DLD1 (cell line): Measurements from ENCODE around the gene FAM98C.
"Not testable (repeated sequence)": the region's sequence is repeated elsewhere in the genome, so short reads cannot be mapped to it uniquely, and the experiment has no call there.

Experiments used
- in situ Hi-C: cut with HindIII; loops from 2 replicates; pipeline ENCODE4 v1.10.0; 2017; ENCODE audit warnings: low sequenced_read_pairs

FAM98C gene

DNA sequence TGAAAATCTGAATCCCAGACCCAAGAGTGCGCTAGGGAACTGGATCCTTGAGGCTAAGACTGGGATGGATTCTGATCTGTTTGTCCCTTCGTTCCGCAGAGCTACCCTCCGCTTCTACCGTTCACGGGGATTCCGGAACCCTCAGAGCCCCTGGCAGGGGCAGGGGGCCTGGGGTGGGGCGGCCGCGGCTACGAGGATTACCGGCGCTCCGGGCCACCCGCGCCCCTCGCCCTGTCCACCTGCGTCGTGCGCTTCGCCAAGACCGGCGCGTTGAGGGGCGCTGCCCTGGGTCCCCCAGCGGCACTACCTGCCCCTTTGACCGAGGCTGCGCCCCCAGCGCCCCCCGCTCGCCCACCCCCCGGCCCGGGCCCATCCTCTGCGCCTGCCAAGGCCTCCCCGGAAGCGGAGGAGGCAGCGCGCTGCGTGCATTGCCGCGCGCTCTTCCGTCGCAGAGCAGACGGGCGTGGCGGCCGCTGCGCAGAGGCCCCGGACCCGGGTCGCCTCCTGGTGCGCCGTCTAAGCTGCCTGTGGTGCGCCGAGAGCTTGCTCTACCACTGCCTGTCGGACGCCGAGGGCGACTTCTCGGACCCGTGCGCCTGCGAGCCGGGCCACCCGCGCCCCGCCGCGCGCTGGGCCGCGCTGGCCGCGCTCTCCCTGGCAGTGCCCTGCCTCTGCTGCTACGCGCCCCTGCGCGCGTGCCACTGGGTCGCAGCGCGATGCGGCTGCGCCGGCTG is 7.3 kb upstream of the FAM98C start:
- in situ Hi-C loops: no loop called here

DNA sequence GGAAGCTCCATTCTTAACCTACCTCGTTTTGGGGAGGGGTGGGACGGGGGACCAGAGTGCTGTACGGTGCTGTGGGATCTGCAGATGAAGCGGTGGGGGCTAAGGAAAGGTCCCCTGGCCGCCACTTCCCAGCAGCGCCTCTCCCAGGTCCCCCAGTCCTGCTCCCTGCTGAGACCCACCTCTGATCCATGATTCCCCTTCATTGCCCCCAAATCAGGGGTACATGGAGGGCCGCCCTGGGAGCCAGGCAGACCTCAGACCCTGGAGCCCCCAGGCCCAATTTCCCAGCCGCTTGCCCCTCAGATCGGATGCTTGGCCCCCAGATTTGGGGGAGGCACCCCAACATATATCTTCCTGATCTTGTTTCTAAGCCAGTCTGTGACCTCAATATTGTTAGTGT is 3.8 kb upstream of the FAM98C start:
- in situ Hi-C loops: no loop called here

DNA sequence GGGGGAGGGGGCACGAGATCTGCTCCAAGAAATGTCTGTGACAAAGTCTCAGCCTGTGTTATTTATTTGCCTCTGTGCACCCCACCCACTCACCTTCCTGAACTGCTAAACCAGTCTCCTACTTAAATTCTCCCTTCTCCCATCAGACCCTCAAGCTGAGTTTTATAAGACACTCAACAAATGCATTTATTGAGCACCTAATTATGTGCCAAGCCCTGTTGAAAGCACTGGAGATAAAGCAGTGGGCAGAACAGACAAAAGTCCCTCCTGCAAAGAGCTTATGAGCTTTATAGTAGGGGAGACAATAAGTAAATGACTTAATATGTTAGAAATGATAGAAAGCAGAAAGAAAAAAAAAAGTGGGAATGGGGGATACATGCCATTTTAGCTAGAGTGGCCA is 3.4 kb upstream of the FAM98C start:
- in situ Hi-C loops: no loop called here

DNA sequence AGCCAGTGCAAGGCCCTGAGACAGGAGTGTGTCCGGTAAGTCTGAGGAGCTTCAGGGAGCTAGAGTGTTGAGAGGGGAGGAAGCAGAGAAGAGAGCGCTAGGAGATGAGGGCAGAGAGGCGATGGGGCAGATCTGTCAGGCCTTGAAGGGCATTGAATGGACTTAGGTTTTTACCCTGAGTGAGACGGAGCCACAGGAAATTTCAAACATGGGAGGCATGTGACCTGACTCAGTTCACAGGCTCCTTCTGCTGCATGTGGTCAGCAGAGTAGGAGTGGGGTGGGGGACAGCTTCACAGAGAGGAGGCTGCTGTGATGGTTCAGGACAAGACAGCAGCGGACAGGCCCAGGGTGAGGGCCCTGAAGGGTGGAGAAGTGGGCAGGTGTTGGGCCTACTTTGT is 2.5 kb upstream of the FAM98C start:
- in situ Hi-C loops: no loop called here

DNA sequence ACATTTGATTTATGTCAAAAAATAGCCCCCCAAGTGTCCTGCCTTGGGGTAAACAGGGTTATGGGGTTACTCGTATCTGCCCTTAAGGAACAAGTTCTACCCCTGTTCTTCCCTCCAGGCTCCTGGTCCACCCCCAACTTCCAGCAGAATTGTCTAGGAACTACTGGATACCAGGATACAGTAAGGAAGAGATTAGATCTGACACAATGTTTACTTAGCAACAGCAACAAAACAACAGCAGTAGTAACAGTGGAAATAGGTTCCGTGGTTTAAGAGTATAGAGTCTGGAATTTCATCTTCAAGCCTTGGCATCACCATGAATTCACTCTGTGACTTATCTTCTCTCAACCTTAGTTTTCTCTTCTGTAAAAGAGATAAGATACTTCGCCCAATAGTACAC is 1.7 kb upstream of the FAM98C start:
- in situ Hi-C loops: no loop called here

DNA sequence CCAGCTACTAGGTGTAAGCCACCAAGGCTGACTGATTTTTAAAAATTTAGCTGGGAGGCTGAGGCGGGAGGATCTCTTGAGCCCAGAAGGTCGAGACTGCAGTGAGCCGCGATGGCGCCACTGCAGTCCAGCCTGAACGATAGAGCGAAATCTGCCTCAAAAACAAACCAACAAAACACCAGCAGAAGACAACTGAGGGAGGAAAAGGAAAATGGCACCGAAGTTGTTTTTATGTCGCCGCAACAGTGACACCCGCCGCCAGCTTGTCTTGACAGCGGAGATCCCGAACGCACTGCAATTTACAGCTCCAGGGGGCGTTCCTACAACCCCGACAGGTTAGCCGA is 298 bp upstream of the FAM98C start:
- in situ Hi-C loops: no loop called here

DNA sequence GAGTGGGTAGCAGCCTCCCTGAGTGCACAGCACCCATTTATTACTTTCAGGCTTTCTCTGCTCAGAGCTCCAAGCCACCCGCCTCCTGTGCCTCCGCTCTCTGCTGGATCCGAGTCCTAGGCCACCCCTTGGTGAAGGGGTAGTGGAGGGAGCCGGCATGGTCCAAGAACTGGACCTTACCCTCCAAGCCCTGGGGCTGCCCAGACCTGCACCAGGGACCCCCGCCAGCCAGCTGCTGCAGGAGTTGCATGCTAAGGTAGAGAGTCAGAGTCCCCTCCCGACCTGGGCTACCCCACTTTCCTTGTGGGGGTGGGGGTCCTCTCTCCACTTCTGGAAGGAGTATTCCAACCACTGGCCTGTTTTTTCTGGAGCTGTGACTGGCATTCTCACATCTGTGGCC is 2.0 kb downstream of the FAM98C start:
- in situ Hi-C loops: no loop called here

DNA sequence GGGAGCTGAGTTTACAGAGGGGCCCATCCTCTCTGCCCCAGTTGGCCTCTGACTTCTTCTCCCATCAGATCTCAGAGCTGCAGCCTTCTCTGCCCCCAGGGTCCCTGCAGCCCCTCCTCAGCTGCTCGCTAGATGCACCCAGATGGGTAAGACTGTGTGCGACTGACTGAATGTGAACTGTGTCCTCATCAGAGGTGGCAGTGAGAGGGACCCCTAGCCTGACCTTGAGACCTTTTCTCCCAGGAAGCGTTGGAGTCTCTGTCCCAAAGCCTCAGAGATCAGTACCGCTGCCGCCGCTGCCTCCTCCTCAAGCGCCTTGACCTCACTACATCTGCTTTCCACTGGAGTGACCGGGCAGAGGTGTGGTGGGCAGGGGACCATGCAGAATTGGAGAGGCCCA is 2.4 kb downstream of the FAM98C start:
- in situ Hi-C loops: no loop called here

DNA sequence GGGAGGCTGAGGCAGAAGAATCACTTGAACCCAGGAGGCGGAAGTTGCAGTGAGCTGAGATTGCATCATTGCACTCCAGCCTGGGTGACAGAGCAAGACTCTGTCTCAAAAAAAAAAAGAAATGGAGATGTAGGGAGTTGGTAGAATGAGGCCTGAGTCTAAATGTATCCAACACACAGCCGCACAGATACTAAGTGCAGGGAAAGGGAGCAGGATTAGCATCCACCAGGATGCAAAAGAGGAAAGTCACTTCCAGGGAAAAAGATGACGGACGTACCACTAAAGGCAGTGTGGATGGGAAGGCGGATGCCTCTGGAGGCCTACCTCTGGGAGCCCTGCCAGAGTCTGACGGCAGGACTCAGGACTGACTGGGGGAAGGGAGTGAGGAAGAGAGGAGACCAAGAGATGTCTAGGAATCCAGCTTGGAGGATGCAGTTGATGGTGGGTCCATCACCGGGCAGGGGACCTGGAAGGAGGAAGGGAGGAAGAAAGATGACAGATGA is 6.8 kb downstream of the FAM98C start:
- in situ Hi-C loops: no loop called here

DNA sequence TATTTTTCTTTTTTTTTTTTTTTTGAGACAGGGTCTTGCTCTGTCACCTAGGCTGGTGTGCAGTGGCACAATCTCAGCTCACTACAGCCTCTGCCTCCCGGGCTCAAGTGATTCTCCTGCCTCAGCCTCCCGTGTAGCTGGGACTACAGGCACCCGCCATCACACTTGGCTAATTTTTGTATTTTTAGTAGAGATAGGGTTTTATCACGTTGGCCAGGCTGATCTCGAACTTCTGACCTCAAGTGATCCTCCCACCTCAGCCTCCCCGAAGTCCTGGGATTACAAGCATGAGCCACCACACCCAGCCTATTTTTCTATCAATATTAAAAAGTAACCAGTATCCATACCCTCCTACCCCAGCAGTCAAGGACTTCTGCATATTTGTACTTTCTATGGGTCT is 7.5 kb downstream of the FAM98C start:
- in situ Hi-C loops: not testable (repeated sequence)

DNA sequence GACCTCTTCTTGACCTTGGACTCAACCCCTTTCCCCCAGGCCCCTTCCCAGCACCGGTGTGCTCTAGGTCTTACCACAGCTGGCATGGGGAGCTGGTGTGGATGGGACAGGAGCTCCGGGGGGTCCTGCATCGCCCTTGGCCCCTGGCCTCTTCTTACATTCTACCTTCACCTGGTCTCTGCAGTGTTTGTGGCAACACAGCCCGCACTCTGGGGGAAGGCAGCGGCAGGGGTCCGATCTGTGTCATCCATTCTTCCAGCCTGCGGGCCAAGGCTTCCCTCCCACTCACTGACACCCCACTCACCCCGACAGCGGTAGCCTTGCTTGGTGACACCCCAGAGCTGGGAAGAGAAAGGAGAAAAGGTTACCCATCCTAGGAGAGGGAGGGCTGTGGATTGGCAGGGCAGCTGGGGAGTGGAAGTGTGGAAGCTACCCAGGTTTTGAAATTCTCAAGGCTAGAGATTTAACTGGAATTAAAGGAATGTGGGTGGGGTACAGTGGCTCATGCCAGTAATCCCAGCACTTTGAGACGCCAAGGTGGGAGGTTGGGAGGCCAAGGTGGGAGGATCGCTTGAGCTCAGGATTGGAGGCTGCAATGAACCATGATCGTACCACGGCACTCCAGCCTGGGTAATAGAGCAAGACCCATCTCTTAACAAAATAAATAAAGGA is 8.3 kb downstream of the FAM98C start:
- in situ Hi-C loops: no loop called here

DNA sequence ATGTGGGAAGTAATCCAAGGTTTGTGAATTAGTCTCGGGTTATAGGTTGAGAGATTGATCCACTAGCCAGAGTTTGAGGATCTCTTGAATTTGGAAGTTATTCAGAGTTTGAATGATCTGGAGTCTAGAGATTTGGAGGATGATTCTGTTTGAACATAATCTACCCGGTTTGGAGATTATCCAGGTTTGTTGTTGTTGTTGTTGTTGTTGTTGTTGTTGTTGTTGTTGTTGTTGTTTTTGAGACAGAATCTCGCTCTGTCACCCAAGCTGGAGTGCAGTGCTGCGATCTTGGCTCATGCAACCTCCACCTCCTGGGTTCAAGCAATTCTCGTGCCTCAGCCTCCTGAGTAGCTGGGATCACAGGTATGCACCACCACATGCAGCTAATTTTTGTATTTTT is 9.0 kb downstream of the FAM98C start:
- in situ Hi-C loops: not testable (repeated sequence)

DNA sequence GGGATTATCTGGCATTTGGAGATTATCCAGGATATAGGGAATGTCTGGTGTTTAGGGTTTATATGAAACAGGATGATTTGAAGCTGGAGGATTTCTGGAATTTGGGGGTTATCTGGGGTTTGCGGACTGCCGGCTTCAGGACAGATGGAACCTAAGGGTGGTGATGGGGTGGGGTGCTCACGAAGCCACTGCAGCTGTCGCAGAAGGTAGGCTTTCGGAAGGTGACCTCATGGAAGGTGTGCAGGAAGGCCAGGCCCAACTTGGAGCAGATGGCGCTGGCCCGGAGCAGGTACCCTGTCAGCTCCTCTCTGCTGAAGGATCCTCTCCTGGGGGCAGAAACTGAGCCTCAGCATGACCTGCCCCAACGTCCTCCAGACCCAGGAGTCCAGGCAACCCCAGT is 9.6 kb downstream of the FAM98C start:
- in situ Hi-C loops: no loop called here

DNA sequence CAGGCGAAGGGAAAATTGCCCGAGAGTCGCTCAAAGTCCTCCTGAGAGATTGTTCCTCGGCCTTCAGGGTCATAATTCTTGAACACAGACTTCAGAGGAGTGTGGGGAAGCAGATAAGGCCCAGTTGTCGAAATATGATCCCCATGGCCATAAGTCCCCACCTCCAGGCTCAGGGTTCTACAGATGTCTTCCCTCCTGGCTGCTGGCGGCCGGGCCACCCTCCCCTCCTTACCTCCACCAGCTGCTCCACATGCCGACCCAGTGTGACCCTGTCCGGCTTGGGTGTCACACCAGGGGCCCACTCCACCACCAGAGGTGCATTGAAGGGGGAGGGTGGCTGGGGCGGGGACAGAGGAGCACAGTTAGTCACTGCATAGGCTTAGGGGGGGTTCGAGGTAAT is 10.1 kb downstream of the FAM98C start:
- in situ Hi-C loops: no loop called here

DNA sequence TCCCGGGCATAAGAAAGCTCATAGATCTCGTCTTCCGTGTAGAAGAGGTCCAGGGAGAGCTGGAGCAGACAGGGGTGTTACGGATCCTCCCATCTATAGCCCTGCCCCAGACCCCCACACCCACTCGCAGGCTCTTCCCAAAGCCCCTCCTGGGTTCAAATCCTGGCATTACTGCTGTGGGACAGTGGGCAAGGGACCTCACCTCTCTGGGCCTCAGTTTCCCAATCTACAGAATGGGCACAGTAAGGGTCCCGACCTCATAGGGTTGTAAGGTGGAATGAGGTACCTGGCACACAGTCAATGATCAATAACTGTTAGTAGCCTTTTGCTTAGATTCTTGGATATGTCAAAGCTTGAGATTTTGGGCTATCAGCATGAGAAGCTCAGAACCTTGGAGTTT is 10.5 kb downstream of the FAM98C start:
- in situ Hi-C loops: no loop called here

DNA sequence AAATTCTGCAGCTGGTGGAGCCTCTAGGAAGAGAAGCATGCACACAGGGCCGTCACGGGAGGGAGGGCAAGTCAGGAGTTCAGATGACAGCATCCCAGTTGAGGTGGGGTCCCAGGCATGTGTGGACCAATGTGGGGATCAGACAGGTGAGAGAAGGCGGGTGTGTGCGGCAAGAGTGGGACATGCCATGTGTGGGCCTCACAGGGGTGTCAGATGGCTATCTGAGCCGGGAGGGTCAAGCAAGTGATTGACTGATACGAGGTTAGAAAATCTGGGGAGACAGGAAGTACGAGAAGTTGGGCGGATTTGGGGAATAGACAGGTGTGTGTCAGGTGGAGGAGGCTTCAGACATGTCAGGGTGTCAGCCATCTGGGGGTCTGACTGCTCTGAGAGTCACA is 14.3 kb downstream of the FAM98C start:
- in situ Hi-C loops: no loop called here

DNA sequence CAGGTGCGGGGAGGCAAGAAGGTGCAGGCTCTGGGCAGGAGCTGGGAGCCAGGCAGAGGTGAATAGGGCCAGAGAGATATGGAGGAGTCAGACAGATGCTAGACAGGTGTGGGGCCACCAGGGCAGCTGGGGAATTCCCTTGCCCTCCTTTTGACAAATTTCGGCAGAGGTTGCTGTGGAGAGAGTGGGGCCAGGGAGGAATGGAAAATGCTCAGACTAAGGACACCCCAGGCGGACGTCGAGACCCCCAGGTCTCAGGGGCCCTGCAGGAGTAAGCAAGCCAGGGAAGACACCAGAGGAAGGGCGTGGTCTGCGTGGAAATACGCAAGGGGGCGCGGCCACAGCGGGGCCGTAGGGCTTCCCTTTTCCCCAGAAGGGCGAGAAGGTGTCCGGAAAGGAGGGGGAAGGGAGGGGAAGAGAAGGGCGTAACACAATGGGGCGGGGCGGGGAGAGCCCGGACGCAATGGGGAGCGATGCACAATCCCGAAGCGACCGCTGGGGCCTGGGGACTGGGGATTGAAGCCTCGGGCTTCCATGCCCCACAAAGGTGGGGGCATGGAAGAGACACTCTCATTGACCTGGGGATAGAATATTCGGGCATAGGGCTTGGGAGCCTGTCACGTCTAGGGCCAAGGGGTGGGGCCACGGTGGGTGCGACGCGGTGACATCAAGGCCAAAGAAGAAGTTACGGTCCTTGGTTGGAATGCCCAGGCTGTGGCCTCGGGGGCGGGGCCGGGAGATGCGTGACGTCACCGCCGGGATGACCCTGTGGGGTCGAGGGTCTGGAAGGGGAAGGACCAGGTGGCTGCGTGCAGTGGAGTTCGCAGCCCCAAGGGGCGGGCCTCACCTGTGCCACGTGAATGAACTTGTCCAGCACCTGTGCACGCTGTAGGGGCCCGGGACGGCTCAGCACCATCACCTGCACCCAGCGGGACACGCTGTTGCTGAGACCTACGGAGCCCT is 14.9 kb downstream of the FAM98C start:
- in situ Hi-C loops: no loop called here

DNA sequence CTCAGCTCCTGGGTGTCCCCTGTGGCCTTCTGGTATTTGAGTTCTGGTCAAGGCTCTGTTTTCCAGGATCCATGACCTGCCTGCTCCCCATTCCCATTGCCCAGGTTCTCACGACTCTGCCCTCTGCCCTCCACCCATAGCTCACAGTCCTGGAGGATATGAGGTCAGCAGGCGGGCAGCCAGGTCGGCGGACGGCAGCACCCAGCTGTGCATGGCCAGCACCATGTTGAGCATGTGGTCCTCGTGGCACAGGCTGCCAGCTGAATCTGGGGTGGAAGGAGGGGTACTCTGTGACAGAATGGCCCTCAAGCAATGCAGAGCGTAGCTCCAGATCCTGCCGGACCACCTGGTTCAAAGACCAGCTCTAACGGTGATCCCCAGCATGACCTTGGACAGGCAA is 18.0 kb downstream of the FAM98C start:
- in situ Hi-C loops: no loop called here

DNA sequence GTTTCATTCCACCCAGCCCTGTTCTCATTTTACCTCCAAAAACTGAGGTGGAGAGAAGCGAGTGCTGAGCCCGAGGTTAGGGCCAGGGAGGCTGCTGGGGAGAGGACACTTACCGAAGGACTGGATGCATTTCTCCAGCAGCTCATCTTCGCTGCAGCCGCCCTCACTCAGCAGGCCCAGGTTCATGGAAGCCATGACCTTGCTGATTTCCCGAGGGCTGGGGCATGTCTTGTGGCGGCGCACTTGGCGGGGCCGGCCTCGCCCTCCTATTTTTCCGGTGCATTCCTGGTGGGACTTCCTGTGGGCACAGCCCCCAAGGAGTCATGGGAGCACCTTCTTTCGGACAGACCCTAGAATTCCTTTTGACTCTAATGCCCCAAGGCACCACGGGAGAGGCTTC is 19.0 kb downstream of the FAM98C start:
- in situ Hi-C loops: no loop called here

DNA sequence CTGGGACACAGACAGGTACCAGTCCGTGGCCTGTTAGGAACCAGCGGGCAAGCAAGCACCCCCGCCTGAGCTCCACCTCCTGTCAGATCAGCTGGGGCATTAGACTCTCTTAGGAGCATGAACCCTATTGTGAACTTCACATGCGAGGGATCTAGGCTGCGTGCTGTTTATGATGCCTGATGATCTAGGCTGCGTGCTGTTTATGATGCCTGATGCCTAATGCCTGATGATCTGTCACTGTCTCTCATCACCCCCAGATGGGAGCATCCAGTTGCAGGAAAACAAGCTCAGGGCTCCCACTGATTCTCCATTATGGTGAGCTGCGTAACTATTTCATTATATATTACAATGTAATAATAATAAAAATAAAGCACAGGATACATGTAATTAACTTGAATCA is 19.5 kb downstream of the FAM98C start:
- in situ Hi-C loops: no loop called here

DNA sequence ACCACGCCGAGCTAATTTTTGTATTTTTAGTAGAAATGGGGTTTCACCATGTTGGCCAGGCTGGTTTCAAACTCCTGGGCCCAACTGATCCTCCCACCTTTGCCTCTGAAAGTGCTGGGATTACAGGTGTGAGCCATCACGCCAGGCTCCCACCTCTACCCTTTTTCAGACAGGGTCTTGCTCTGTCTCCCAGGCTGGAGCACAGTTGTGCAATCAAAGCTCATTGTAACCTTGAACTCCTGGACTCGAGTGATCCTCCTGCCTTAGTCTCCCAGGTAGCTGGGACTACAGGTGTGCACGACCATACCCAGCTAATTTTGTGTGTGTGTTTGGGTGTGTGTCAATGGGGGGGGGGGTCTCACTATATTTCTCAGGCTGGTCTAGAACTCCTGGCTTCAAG is 21.4 kb downstream of the FAM98C start:
- in situ Hi-C loops: no loop called here
